Body of pancreas (tissue), 4 donors: Measurements from ENCODE around the gene ZNF512B. TPM values are rescaled to one million over a fixed set of nuclear protein-coding genes. Genes with fewer than 3 reads are reported as not detected.

Source experiments
- ATAC-seq: fragments of 150-250 bp; one replicate; pipeline ENCODE4 v1.9.1; 2016
- DNase-seq, 4 donors: peaks; one replicate each; pipeline ENCODE4 v3.0.0-alpha.2; 2019
- H3K27ac ChIP-seq, 4 donors: fragments of 200-600 bp; sonication (generic); 1 replicate in 3 of 4; 2 replicates in 1 of 4; pipeline versions ENCODE4 v1.5.1 to v1.6.1; 2016 to 2019; ENCODE audit warnings: mild to moderate bottlenecking in 1 of 4, mixed read lengths in 1 of 4, moderate library complexity in 1 of 4
- H3K27me3 ChIP-seq, 2 donors: fragments of 200-600 bp; sonication (generic); one replicate each; pipeline ENCODE4 v1.6.0; 2016; ENCODE audit warnings: mild to moderate bottlenecking in 1 of 2
- H3K36me3 ChIP-seq, 2 donors: fragments of 200-600 bp; sonication (generic); replicated peaks in 1 of 2; 2 replicates each; pipeline ENCODE4 v1.5.1; 2016; ENCODE audit warnings: low read depth in 2 of 2; ENCODE audit not compliant: insufficient read depth in 1 of 2
- H3K4me1 ChIP-seq: fragments of 200-600 bp; sonication (generic); one replicate; pipeline ENCODE4 v1.6.0; 2016
- H3K4me3 ChIP-seq, 2 donors: fragments of 200-600 bp; sonication (generic); 1 replicate in 1 of 2; 2 replicates in 1 of 2; pipeline ENCODE4 v1.5.1; 2016 to 2019
- H3K9me3 ChIP-seq, 3 donors: fragments of 200-600 bp; sonication (generic); 1 replicate in 2 of 3; 2 replicates in 1 of 3; pipeline ENCODE4 v1.5.1; 2016
- CTCF ChIP-seq, 7 experiments: fragments of 450-650 bp in 4 of 7; fragments of 200-600 bp in 3 of 7; sonication (generic) in 3 of 7; IDR thresholded peaks; one replicate each; pipeline ENCODE4 v1.5.1; 2016 to 2019; ENCODE audit warnings: antibody characterized with exemption in 7 of 7
- POLR2A ChIP-seq, 3 donors: fragments of 450-650 bp; IDR thresholded peaks; one replicate each; pipeline ENCODE4 v1.6.1; 2016; ENCODE audit warnings: antibody characterized with exemption in 3 of 3, mild to moderate bottlenecking in 2 of 3
- WGBS, 2 donors: methylation state at CpG; one replicate each; pipeline ENCODE4 v1.1.5; 2017; 5-methylcytosine and 5-hydroxymethylcytosine counted together
- intact Hi-C: fragments of 100-400 bp; cut with DNase I; formaldehyde crosslinking; loops from one replicate; pipeline ENCODE4 v1.15.1; 2023
- total RNA-seq, 2 donors: library from RNA; depleted of rRNA; stranded (reverse); fragments of >200 nt; gene quantifications; one replicate each; pipeline ENCODE4 v1.1.0, GENCODE V29; 2016

ZNF512B gene
- total RNA-seq, 2 donors from 2014 or later = 8.0 to 12.5 TPM

GRCh38 chr20:64010711-64011237, 41.0 kb upstream of the ZNF512B start:
- H3K27ac ChIP-seq = no peak overlapping the region
- no peak for TF ChIP-seq CTCF (IDR thresholded peaks at IDR 0.05)
- TF ChIP-seq POLR2A (IDR thresholded peaks at IDR 0.05) = no peak
- DNase-seq = no peak
- H3K27me3 ChIP-seq = no peaks in the 10 kb centered on the region
- H3K4me1 ChIP-seq = no peaks in the 10 kb centered on the region
- ATAC-seq = no peak
- H3K36me3 ChIP-seq = peaks cover 13 to 31% of the 10 kb centered on the region in 2 donors
- no peaks in the 10 kb centered on the region for H3K9me3 ChIP-seq
- H3K4me3 ChIP-seq = no peak overlapping the region
- WGBS, 2 donors = 77 to 82% methylated on average over 8 of the region's 8 CpGs
- intact Hi-C loops = no loop called here

- TF ChIP-seq CTCF (IDR thresholded peaks at IDR 0.05) = no peak
- no peak for TF ChIP-seq POLR2A (IDR thresholded peaks at IDR 0.05)
- DNase-seq (no peak), ATAC-seq (no peak)
- Histone ChIP-seq H3K9me3 (no peaks in the 10 kb centered on the region), H3K27ac (no peak overlapping the region), H3K36me3 (peaks cover 13 to 26% of the 10 kb centered on the region in 2 donors), H3K27me3 (no peaks in the 10 kb centered on the region), H3K4me3 (no peak overlapping the region), H3K4me1 (no peaks in the 10 kb centered on the region)
- intact Hi-C loops = no loop called here
- WGBS, 2 donors = 89 to 90% methylated on average over 11 to 13 of the region's 13 CpGs
Observed at GRCh38 chr20:64009811-64010387, 40.2 kb upstream of the ZNF512B start.

- H3K4me1 ChIP-seq = no peaks in the 10 kb centered on the region
- ATAC-seq (peak; percentile 18), DNase-seq (no peak)
- peaks cover 13 to 17% of the 10 kb centered on the region in 2 donors for H3K36me3 ChIP-seq
- H3K27ac ChIP-seq = no peak overlapping the region
- TF ChIP-seq POLR2A (IDR thresholded peaks at IDR 0.05) (no peak), CTCF (IDR thresholded peaks at IDR 0.05) (no peak)
- H3K9me3 ChIP-seq = no peaks in the 10 kb centered on the region
- no peaks in the 10 kb centered on the region for H3K27me3 ChIP-seq
- H3K4me3 ChIP-seq = no peak overlapping the region
- intact Hi-C loops = no loop called here
- WGBS, 2 donors = 96 to 100% methylated on average over 2 to 3 of the region's 3 CpGs
Observed at GRCh38 chr20:64006902-64007301, 37.2 kb upstream of the ZNF512B start.

GRCh38 chr20:64006490-64006889, 36.8 kb upstream of the ZNF512B start:
- intact Hi-C loops = no loop called here
- Histone ChIP-seq H3K27ac (no peak overlapping the region), H3K27me3 (no peaks in the 10 kb centered on the region), H3K4me1 (no peaks in the 10 kb centered on the region), H3K9me3 (no peaks in the 10 kb centered on the region), H3K4me3 (no peak overlapping the region), H3K36me3 (peaks cover 11 to 19% of the 10 kb centered on the region in 2 donors)
- ATAC-seq (no peak), DNase-seq (no peak)
- no peak for TF ChIP-seq POLR2A (IDR thresholded peaks at IDR 0.05)
- TF ChIP-seq CTCF (IDR thresholded peaks at IDR 0.05) = no peak
- WGBS, 2 donors = 85% methylated on average over 9 to 10 of the region's 10 CpGs

- Histone ChIP-seq H3K27ac (no peak overlapping the region), H3K27me3 (no peaks in the 10 kb centered on the region), H3K9me3 (no peaks in the 10 kb centered on the region), H3K4me3 (no peak overlapping the region), H3K36me3 (peaks cover 11 to 18% of the 10 kb centered on the region in 2 donors), H3K4me1 (no peaks in the 10 kb centered on the region)
- TF ChIP-seq CTCF (IDR thresholded peaks at IDR 0.05) = no peak
- no peak for TF ChIP-seq POLR2A (IDR thresholded peaks at IDR 0.05)
- 75 to 76% methylated on average over 6 of the region's 6 CpGs for WGBS, 2 donors
- intact Hi-C loops = no loop called here
- ATAC-seq (no peak), DNase-seq (no peak)
Observed at GRCh38 chr20:64005394-64005793, 35.7 kb upstream of the ZNF512B start.
